ENCODE results near the gene NUP160.
"Not testable (repeated sequence)": the region's sequence is repeated elsewhere in the genome, so short reads cannot be mapped to it uniquely, and the experiment has no call there.

NUP160 gene

GRCh38 chr11:47847892-47848699, at the start of gene NUP160:
TSS of gene NUP160 (minus strand) at chr11:47848350. CDS start at chr11:47848318, 32 bp downstream.
- peak; percentile 93 for DNase-seq (ENCODE audit: low spot score)

GRCh38 chr11:47896199-47896598, 48.0 kb upstream of the NUP160 start:
- no peak for DNase-seq (ENCODE audit: low spot score)

GRCh38 chr11:47895035-47895434, 46.9 kb upstream of the NUP160 start:
- DNase-seq (ENCODE audit: low spot score) = no peak

GRCh38 chr11:47892546-47893276, 44.6 kb upstream of the NUP160 start:
- DNase-seq (ENCODE audit: low spot score) = not testable (repeated sequence)

GRCh38 chr11:47891886-47892285, 43.7 kb upstream of the NUP160 start:
- no peak for DNase-seq (ENCODE audit: low spot score)

- DNase-seq (ENCODE audit: low spot score) = no peak
These were observed 41.7 kb upstream of the NUP160 start for GRCh38 chr11:47889714-47890441.

- no peak for DNase-seq (ENCODE audit: low spot score)
These were observed 39.9 kb upstream of the NUP160 start for GRCh38 chr11:47887910-47888569.

GRCh38 chr11:47886096-47886495, 37.9 kb upstream of the NUP160 start:
- DNase-seq (ENCODE audit: low spot score) = peak; percentile 78

GRCh38 chr11:47882437-47882836, 34.3 kb upstream of the NUP160 start:
- not testable (repeated sequence) for DNase-seq (ENCODE audit: low spot score)

GRCh38 chr11:47881145-47881544, 33.0 kb upstream of the NUP160 start:
- DNase-seq (ENCODE audit: low spot score) = no peak

GRCh38 chr11:47879259-47880158, 31.4 kb upstream of the NUP160 start:
- DNase-seq (ENCODE audit: low spot score) = no peak

- not testable (repeated sequence) for DNase-seq (ENCODE audit: low spot score)
These were observed 27.7 kb upstream of the NUP160 start for GRCh38 chr11:47875858-47876257.

GRCh38 chr11:47870404-47870803, 22.3 kb upstream of the NUP160 start:
- no peak for DNase-seq (ENCODE audit: low spot score)

- DNase-seq (ENCODE audit: low spot score) = peak; percentile 25
These were observed 21.6 kb upstream of the NUP160 start for GRCh38 chr11:47869544-47870393.

GRCh38 chr11:47867823-47868222, 19.7 kb upstream of the NUP160 start:
- DNase-seq (ENCODE audit: low spot score) = no peak

- not testable (repeated sequence) for DNase-seq (ENCODE audit: low spot score)
These were observed 18.7 kb upstream of the NUP160 start for GRCh38 chr11:47866892-47867291.

- peak; percentile 13 for DNase-seq (ENCODE audit: low spot score)
These were observed 16.8 kb upstream of the NUP160 start for GRCh38 chr11:47864901-47865300.

GRCh38 chr11:47863898-47864430, 15.8 kb upstream of the NUP160 start:
- no peak for DNase-seq (ENCODE audit: low spot score)

- DNase-seq (ENCODE audit: low spot score) = peak; percentile 66
These were observed 15.2 kb upstream of the NUP160 start for GRCh38 chr11:47863189-47863897.

All from AG20443 (cell line).